Activated T-helper 1 cell treated with anti-CD3 and anti-CD28 coated beads, Interleukin-2, amount 50 U/mL, for 16 hours (primary cell): ENCODE results near the gene DENND1A.

Experiments used
- DNase-seq, 2 donors: peaks; one replicate each; pipeline ENCODE4 v3.0.0-alpha.2; 2020; ENCODE audit warnings: low read depth in 1 of 2, low spot score in 1 of 2

The DENND1A gene

GRCh38 chr9:123421801-123422455 is 508.0 kb downstream of the DENND1A start:
- DNase-seq, result no peak

- no peak for DNase-seq
These were observed 508.7 kb downstream of the DENND1A start for GRCh38 chr9:123421186-123421585.

- no peak for DNase-seq
These were observed 509.3 kb downstream of the DENND1A start for GRCh38 chr9:123420592-123421111.

- no peak for DNase-seq
These were observed 510.0 kb downstream of the DENND1A start for GRCh38 chr9:123419721-123420591.

- DNase-seq, result no peak
These were observed 510.8 kb downstream of the DENND1A start for GRCh38 chr9:123419091-123419490.

GRCh38 chr9:123418506-123418905 is 511.4 kb downstream of the DENND1A start:
- DNase-seq, result no peak

- DNase-seq, result no peak
These were observed 511.9 kb downstream of the DENND1A start for GRCh38 chr9:123418052-123418430.

- no peak for DNase-seq
These were observed 512.5 kb downstream of the DENND1A start for GRCh38 chr9:123417289-123418051.

- no peak for DNase-seq
These were observed 513.8 kb downstream of the DENND1A start for GRCh38 chr9:123416176-123416575.

GRCh38 chr9:123414936-123415930 is 514.7 kb downstream of the DENND1A start:
- DNase-seq, result no peak

- no peak for DNase-seq
These were observed 515.7 kb downstream of the DENND1A start for GRCh38 chr9:123414204-123414603.

GRCh38 chr9:123412171-123412820 is 517.6 kb downstream of the DENND1A start:
- DNase-seq, result no peak

GRCh38 chr9:123411636-123412035 is 518.3 kb downstream of the DENND1A start:
- DNase-seq, result no peak

- DNase-seq, result no peak
These were observed 518.7 kb downstream of the DENND1A start for GRCh38 chr9:123411191-123411590.

GRCh38 chr9:123410281-123410910 is 519.5 kb downstream of the DENND1A start:
- no peak for DNase-seq

- no peak for DNase-seq
These were observed 521.3 kb downstream of the DENND1A start for GRCh38 chr9:123408313-123409262.

GRCh38 chr9:123407217-123407851 is 522.6 kb downstream of the DENND1A start:
- no peak for DNase-seq
